Esophagus (tissue), 2 donors: ENCODE results near the gene THADA. TPM values are rescaled to one million over a fixed set of nuclear protein-coding genes. Genes with fewer than 3 reads are reported as not detected.

Source experiments
- H3K27ac ChIP-seq, 2 donors: one replicate each; pipeline ENCODE4 v1.5.1; 2013; ENCODE audit warnings: low read depth in 2 of 2, mild to moderate bottlenecking in 2 of 2, inconsistent platforms in 1 of 2, low read length in 1 of 2, moderate library complexity in 1 of 2
- H3K27me3 ChIP-seq, 2 donors: one replicate each; pipeline ENCODE4 v1.6.1; 2013; ENCODE audit warnings: low read length in 2 of 2, control low read depth in 1 of 2, mild to moderate bottlenecking in 1 of 2; ENCODE audit not compliant: insufficient read depth in 2 of 2, control insufficient read depth in 1 of 2
- H3K36me3 ChIP-seq, 2 donors: one replicate each; pipeline ENCODE4 v1.6.1; 2013; ENCODE audit warnings: low read length in 1 of 2; ENCODE audit not compliant: control insufficient read depth in 2 of 2, insufficient read depth in 2 of 2
- H3K4me1 ChIP-seq, 2 donors: one replicate each; pipeline ENCODE4 v1.6.1; 2013; ENCODE audit warnings: low read length in 1 of 2; ENCODE audit not compliant: control insufficient read depth in 2 of 2, insufficient read depth in 2 of 2
- H3K4me3 ChIP-seq, 2 donors: one replicate each; pipeline ENCODE4 v1.5.1; 2013; ENCODE audit warnings: low read length in 2 of 2, mild to moderate bottlenecking in 2 of 2, low read depth in 1 of 2, moderate library complexity in 1 of 2
- H3K9me3 ChIP-seq, 2 donors: one replicate each; pipeline ENCODE4 v1.6.1; 2013; ENCODE audit warnings: mild to moderate bottlenecking in 2 of 2, low read depth in 1 of 2, low read length in 1 of 2, moderate library complexity in 1 of 2; ENCODE audit not compliant: control insufficient read depth in 2 of 2, insufficient read depth in 1 of 2
- WGBS, 2 donors: extraction: QIAGEN DNeasy Blood & Tissue Kit; methylation state at CpG; one replicate each; pipeline ENCODE4 v1.1.7; 2013; 5-methylcytosine and 5-hydroxymethylcytosine counted together
- polyA plus RNA-seq, 2 donors: library from polyadenylated mRNA; stranded (reverse); fragments of 200-250 nt; gene quantifications; one replicate each; pipeline ENCODE4 v1.2.3, GENCODE V29; 2013
- donor health status: healthy with polysubstance abuse.
- donor health status: Bipolar disorder and iron deficiency.

The THADA gene
- polyA plus RNA-seq, 2 donors, result 8.3 to 13.2 TPM

DNA sequence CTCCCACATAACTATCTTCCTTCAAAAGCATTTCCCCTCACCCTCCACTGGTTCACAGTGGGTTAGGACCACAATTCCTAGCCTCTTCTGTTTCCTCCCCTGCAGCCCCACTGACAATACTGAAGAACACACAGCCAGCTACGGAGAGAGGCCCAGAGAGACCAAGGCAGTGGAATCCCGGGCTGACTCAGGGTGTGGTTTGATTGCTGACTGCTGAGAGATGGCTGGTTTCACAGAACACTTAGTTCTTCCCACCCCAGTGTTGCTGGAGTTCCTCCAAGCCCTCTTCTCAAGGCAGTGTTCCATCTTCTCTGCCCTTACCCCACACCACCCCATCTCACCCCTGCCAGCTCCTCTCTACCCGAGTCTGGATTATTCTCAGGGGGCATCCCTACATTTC, 326.1 kb downstream of the THADA start:
- H3K27ac ChIP-seq, result peak overlapping the region; percentile 26 to 87
- H3K27me3 ChIP-seq, result no peaks in the 10 kb centered on the region
- H3K36me3 ChIP-seq, result no peaks in the 10 kb centered on the region
- no peak overlapping the region for H3K4me3 ChIP-seq
- H3K4me1 ChIP-seq, result peaks cover 0 to 4% of the 10 kb centered on the region in 2 donors
- H3K9me3 ChIP-seq, result no peaks in the 10 kb centered on the region
- WGBS, 2 donors, result 25 to 51% methylated on average over 3 of the region's 3 CpGs

DNA sequence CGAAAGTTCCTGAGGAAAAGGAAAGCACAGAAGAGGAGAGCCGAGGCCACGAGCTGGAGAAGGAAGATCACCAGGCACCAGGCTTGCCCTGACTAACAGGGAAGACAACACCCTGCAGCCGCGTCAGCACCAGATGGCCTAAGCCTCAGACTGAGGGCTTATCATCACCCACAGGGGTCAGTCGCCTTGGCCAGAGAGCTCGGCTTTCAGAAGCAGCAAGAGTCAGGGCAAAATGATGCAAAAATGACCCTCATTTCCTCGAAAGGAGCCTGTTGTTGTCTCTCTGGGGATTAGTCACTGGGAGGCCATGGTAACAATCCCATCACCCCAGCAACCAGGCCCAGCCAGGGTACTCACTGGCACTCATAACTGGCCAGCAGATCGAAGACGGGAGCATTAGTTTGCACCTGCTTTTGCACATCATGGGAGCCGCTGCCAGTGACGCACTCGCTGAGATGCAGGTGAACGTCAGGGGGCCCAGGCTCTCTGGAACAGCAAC, 326.7 kb downstream of the THADA start:
- Histone ChIP-seq H3K36me3 (no peaks in the 10 kb centered on the region), H3K27ac (peak overlapping the region; percentile 26 to 87), H3K27me3 (no peaks in the 10 kb centered on the region), H3K9me3 (no peaks in the 10 kb centered on the region), H3K4me3 (no peak overlapping the region), H3K4me1 (peaks cover 0 to 4% of the 10 kb centered on the region in 2 donors)
- 69% methylated on average over 14 of the region's 14 CpGs for WGBS, 2 donors

DNA sequence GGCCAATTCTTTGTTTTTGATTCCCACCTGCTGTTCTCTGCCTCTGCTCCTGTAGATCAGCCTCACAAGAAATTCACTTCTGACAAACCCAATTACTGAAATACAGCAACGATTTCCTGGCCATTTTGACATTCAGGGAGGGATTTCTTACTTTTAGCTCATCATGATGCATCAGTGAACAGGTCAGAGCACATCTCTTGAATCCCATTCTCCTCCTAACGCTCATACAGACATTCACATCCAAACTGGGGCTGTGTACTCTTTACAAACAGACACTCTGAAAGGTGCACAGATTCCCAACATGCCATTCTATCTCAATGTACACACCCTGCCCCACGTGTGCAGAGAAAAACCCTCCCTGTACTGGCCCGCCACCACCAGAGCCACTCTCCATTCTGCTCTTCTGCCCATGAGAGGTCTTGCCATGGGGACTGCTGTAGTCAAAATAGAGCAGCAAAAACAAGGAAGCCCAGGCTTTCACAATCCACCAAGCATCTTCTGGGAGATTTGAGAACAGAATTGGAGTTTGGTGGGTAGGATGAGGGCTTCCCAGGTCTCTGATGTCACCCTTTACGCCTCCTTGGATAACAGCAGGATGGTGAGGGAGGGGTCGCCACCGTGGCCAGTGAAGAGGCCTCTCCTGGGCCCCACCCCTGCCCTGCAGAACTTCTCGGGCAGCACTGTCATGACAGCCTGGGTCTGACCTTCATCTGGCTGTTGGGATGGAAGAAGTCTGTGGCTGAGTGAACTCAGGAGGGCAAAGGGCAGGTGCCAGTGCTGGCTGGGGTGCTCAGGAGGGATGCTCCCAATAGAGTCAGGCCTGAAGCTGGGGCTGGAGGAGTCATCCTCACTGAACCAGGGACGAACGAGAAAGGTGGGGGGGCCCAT, 327.5 kb downstream of the THADA start:
- WGBS, 2 donors, result 73 to 80% methylated on average over 10 of the region's 10 CpGs
- peak overlapping the region; percentile 34 to 87 for H3K27ac ChIP-seq
- no peaks in the 10 kb centered on the region for H3K9me3 ChIP-seq
- peaks cover 0 to 4% of the 10 kb centered on the region in 2 donors for H3K4me1 ChIP-seq
- no peak overlapping the region for H3K4me3 ChIP-seq
- H3K36me3 ChIP-seq, result no peaks in the 10 kb centered on the region
- no peaks in the 10 kb centered on the region for H3K27me3 ChIP-seq

DNA sequence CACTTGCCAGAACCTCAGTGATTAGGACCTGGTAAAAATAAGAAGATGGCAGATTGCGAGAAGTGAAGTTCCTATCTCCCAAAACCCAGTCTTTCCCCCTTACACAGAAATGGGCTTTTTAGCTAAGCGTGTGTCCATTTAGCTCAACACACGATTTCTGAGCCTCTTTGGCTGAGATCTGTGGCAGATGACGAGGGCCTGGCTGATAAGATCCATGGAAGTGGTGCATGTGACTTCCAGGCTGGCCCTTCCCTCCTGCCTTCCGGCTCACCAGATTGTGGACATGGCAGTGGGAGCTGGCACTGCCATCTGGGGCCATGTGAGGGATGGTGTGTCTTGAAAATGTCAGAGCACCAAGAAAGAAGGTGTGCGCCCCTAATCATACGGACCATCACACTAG, 328.5 kb downstream of the THADA start:
- Histone ChIP-seq H3K27me3 (no peaks in the 10 kb centered on the region), H3K4me3 (no peak overlapping the region), H3K36me3 (peaks cover 0 to 2% of the 10 kb centered on the region in 2 donors), H3K9me3 (no peaks in the 10 kb centered on the region), H3K4me1 (peaks cover 0 to 4% of the 10 kb centered on the region in 2 donors), H3K27ac (no peak overlapping the region)
- 86 to 95% methylated on average over 7 of the region's 7 CpGs for WGBS, 2 donors

DNA sequence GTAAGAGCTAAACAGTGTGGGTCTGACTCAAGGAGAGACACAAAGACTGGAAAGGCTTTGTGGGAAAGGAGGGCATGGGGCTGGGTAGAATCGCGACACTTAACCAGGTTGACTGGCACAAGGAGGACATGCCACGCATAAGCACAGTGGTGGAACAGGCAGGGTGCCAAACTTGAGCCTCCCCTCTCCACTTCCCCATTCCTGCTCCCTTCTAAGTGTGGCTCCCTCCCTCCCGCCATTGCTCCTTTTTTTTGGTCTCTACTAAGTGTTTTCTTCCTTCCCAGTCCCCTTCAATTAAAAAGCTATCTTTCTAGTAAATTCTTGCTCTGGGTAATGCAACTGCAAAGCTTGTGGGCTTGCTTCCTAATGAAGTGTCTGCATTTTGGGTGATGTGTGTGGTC, 329.1 kb downstream of the THADA start:
- no peak overlapping the region for H3K4me3 ChIP-seq
- no peak overlapping the region for H3K27ac ChIP-seq
- WGBS, 2 donors, result 75 to 84% methylated on average over 4 of the region's 4 CpGs
- H3K36me3 ChIP-seq, result peaks cover 0 to 2% of the 10 kb centered on the region in 2 donors
- H3K9me3 ChIP-seq, result no peaks in the 10 kb centered on the region
- H3K27me3 ChIP-seq, result no peaks in the 10 kb centered on the region
- H3K4me1 ChIP-seq, result peaks cover 0 to 4% of the 10 kb centered on the region in 2 donors

DNA sequence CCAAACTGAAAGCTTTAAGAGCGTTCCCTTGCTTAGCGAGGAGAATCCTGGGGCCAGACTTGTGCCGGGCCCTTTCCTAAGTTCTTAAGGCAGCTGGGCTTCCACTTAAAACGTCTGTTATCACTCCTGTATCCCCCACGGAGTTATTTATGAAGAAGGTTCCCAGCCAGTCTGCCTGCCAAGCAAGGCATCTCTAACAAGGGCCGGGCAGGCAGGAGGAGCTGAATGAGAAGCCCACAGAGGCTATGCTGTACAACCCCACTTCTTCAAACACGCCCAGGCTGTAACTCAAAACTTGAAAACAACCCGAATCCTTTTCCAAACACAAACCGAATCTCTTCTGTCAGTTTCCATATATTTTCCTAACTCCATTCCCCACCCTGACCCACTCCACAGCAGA, 330.4 kb downstream of the THADA start:
- 70 to 72% methylated on average over 9 of the region's 9 CpGs for WGBS, 2 donors

DNA sequence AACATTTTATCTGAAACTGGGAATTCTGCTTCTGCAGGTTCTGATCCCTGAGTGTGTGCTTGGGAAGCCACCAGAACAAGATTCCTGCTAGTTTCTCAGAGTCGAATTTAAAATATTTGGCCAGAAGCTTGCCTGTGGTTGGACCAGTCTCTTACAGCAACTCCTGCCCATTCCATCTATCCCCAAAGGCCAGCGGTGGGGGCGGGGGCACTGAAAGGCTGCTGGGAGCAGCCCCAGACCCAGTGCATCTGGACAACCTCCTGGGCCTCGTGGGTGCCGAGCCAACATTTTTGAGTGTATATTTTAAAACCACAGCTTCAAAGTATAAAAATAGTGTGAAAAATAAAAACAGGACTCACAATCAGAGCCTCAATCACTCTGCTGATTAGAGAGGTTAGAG, 330.8 kb downstream of the THADA start:
- Histone ChIP-seq H3K36me3 (peaks cover 0 to 2% of the 10 kb centered on the region in 2 donors), H3K9me3 (no peaks in the 10 kb centered on the region), H3K27me3 (no peaks in the 10 kb centered on the region), H3K4me1 (peaks cover 0 to 4% of the 10 kb centered on the region in 2 donors), H3K27ac (peak overlapping the region in 1 of 2 donors; percentile 24), H3K4me3 (no peak overlapping the region)
- WGBS, 2 donors, result 60 to 65% methylated on average over 5 of the region's 5 CpGs

More for the DNA sequence above, 330.4 kb downstream of the THADA start:
- Histone ChIP-seq H3K27ac (peak overlapping the region; percentile 24 to 27), H3K36me3 (peaks cover 0 to 2% of the 10 kb centered on the region in 2 donors), H3K4me3 (no peak overlapping the region), H3K9me3 (no peaks in the 10 kb centered on the region), H3K27me3 (no peaks in the 10 kb centered on the region), H3K4me1 (peaks cover 0 to 4% of the 10 kb centered on the region in 2 donors)

DNA sequence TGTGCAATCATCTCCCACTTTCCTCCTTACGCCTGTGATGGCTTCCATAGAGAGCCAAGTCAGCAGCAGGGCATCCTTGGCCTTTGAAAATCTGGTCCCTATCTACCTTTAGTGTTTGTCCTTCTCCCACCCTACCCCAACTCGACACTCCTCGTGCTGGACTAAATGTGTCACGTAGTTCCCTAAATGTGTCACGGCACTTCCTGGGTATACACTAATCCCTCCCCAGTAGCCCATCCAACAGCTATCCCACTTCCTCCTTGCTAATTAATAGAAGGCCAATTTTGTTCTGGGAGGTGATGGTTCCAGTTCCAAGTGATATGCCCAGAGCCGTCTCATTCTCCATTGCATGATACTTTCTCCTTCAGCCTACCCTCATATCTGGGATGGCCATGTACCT, 332.9 kb downstream of the THADA start:
- Histone ChIP-seq H3K36me3 (peaks cover 0 to 2% of the 10 kb centered on the region in 2 donors), H3K9me3 (no peaks in the 10 kb centered on the region), H3K27me3 (no peaks in the 10 kb centered on the region), H3K27ac (no peak overlapping the region), H3K4me1 (peaks cover 0 to 2% of the 10 kb centered on the region in 2 donors), H3K4me3 (no peak overlapping the region)
- WGBS, 2 donors, result 95 to 97% methylated on average over 6 of the region's 6 CpGs

DNA sequence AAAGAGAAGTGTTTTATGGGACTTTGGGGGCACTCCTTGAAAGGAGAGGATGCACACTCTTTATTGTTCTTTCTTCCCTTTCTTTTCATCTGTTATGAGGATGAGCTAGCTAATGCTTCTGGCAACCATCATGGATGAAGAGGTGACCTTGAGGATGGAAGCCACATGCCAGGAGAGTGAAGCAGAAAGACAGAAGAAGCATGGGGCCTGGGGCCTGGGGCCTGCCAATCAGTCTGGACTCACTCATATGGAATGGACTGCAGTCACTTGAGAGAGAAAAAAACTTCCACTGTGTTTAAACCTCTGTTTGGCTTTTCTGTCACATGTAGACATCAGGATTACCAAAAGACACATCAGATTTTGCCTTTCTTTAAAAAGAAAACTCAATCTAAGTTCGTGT, 333.6 kb downstream of the THADA start:
- H3K36me3 ChIP-seq, result peaks cover 0 to 2% of the 10 kb centered on the region in 2 donors
- 85 to 91% methylated on average over 1 of the region's 1 CpG for WGBS, 2 donors

More for the DNA sequence above, 333.6 kb downstream of the THADA start:
- Histone ChIP-seq H3K4me3 (no peak overlapping the region), H3K9me3 (no peaks in the 10 kb centered on the region), H3K4me1 (peaks cover 0 to 2% of the 10 kb centered on the region in 2 donors), H3K27me3 (no peaks in the 10 kb centered on the region), H3K27ac (no peak overlapping the region)
